HL-60 (cell line): ENCODE measurements around the gene MLLT3.

ENCODE experiments used
- POLR2AphosphoS5 ChIP-seq: IDR thresholded peaks from 2 replicates; pipeline ENCODE4 v1.6.1; 2012; ENCODE audit warnings: low read depth
- SPI1 ChIP-seq: IDR thresholded peaks from 2 replicates; pipeline ENCODE4 v1.6.1; 2012; ENCODE audit warnings: low read depth, mild to moderate bottlenecking, borderline replicate concordance
- TF ChIP-seq, protein P1 (sequence below): IDR thresholded peaks from one replicate; pipeline ENCODE4 v1.5.1; 2011; ENCODE audit warnings: low read length, control low read depth, inconsistent platforms; ENCODE audit not compliant: insufficient read depth
- TF ChIP-seq, protein P2 (sequence below): IDR thresholded peaks from 2 replicates; pipeline ENCODE4 v1.6.1; 2012; ENCODE audit warnings: low read depth; ENCODE audit not compliant: insufficient replicate concordance

- TF ChIP-seq, protein P1, sequence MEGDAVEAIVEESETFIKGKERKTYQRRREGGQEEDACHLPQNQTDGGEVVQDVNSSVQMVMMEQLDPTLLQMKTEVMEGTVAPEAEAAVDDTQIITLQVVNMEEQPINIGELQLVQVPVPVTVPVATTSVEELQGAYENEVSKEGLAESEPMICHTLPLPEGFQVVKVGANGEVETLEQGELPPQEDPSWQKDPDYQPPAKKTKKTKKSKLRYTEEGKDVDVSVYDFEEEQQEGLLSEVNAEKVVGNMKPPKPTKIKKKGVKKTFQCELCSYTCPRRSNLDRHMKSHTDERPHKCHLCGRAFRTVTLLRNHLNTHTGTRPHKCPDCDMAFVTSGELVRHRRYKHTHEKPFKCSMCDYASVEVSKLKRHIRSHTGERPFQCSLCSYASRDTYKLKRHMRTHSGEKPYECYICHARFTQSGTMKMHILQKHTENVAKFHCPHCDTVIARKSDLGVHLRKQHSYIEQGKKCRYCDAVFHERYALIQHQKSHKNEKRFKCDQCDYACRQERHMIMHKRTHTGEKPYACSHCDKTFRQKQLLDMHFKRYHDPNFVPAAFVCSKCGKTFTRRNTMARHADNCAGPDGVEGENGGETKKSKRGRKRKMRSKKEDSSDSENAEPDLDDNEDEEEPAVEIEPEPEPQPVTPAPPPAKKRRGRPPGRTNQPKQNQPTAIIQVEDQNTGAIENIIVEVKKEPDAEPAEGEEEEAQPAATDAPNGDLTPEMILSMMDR: no peak
- no peak for TF ChIP-seq SPI1
- TF ChIP-seq POLR2AphosphoS5: no peak
- TF ChIP-seq, protein P2, sequence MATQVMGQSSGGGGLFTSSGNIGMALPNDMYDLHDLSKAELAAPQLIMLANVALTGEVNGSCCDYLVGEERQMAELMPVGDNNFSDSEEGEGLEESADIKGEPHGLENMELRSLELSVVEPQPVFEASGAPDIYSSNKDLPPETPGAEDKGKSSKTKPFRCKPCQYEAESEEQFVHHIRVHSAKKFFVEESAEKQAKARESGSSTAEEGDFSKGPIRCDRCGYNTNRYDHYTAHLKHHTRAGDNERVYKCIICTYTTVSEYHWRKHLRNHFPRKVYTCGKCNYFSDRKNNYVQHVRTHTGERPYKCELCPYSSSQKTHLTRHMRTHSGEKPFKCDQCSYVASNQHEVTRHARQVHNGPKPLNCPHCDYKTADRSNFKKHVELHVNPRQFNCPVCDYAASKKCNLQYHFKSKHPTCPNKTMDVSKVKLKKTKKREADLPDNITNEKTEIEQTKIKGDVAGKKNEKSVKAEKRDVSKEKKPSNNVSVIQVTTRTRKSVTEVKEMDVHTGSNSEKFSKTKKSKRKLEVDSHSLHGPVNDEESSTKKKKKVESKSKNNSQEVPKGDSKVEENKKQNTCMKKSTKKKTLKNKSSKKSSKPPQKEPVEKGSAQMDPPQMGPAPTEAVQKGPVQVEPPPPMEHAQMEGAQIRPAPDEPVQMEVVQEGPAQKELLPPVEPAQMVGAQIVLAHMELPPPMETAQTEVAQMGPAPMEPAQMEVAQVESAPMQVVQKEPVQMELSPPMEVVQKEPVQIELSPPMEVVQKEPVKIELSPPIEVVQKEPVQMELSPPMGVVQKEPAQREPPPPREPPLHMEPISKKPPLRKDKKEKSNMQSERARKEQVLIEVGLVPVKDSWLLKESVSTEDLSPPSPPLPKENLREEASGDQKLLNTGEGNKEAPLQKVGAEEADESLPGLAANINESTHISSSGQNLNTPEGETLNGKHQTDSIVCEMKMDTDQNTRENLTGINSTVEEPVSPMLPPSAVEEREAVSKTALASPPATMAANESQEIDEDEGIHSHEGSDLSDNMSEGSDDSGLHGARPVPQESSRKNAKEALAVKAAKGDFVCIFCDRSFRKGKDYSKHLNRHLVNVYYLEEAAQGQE: no peak
These were observed 112.8 kb downstream of the MLLT3 start for GRCh38 chr9:20509466-20509865.
